Activated CD8-positive, alpha-beta memory T cell treated with anti-CD3 and anti-CD28 coated beads, Interleukin-2, amount 50 U/mL, for 1 hour (primary cell): ENCODE measurements around the gene ENOX1.
"Not testable (repeated sequence)": the region's sequence is repeated elsewhere in the genome, so short reads cannot be mapped to it uniquely, and the experiment has no call there.

Experiments
- DNase-seq: peaks from one replicate; pipeline ENCODE4 v3.0.0-alpha.2; 2020; ENCODE audit errors: extremely low read depth

The ENOX1 gene

GRCh38 chr13:43214124-43214523, 572.6 kb downstream of the ENOX1 start:
- DNase-seq = no peak

- DNase-seq = no peak
Observed at GRCh38 chr13:43206838-43207237, 579.9 kb downstream of the ENOX1 start.

- DNase-seq = no peak
Observed at GRCh38 chr13:43205416-43205815, 581.4 kb downstream of the ENOX1 start.

- DNase-seq = no peak
Observed at GRCh38 chr13:43204591-43204990, 582.2 kb downstream of the ENOX1 start.

GRCh38 chr13:43203781-43204180, 583.0 kb downstream of the ENOX1 start:
- DNase-seq = no peak

- no peak for DNase-seq
Observed at GRCh38 chr13:43200736-43201135, 586.0 kb downstream of the ENOX1 start.

- no peak for DNase-seq
Observed at GRCh38 chr13:43200307-43200706, 586.5 kb downstream of the ENOX1 start.

- no peak for DNase-seq
Observed at GRCh38 chr13:43196750-43197370, 589.9 kb downstream of the ENOX1 start.

- DNase-seq = no peak
Observed at GRCh38 chr13:43196086-43196621, 590.6 kb downstream of the ENOX1 start.

- no peak for DNase-seq
Observed at GRCh38 chr13:43195551-43195950, 591.2 kb downstream of the ENOX1 start.

GRCh38 chr13:43195112-43195511, 591.7 kb downstream of the ENOX1 start:
- DNase-seq = no peak

- no peak for DNase-seq
Observed at GRCh38 chr13:43193789-43194420, 592.9 kb downstream of the ENOX1 start.

- no peak for DNase-seq
Observed at GRCh38 chr13:43191546-43191945, 595.2 kb downstream of the ENOX1 start.

GRCh38 chr13:43185226-43185625, 601.5 kb downstream of the ENOX1 start:
- DNase-seq = no peak

- no peak for DNase-seq
Observed at GRCh38 chr13:43180837-43181236, 605.9 kb downstream of the ENOX1 start.

GRCh38 chr13:43180036-43180660, 606.6 kb downstream of the ENOX1 start:
- no peak for DNase-seq

- DNase-seq = no peak
Observed at GRCh38 chr13:43171489-43171888, 615.3 kb downstream of the ENOX1 start.

GRCh38 chr13:43170506-43170905, 616.3 kb downstream of the ENOX1 start:
- DNase-seq = no peak

GRCh38 chr13:43168434-43168833, 618.3 kb downstream of the ENOX1 start:
- not testable (repeated sequence) for DNase-seq

GRCh38 chr13:43167731-43168130, 619.0 kb downstream of the ENOX1 start:
- no peak for DNase-seq

- DNase-seq = no peak
Observed at GRCh38 chr13:43166644-43167457, 619.9 kb downstream of the ENOX1 start.
